T-cell (primary cell): ENCODE data around the gene RPS19. TPM values are rescaled to one million over a fixed set of nuclear protein-coding genes. Genes with fewer than 3 reads are reported as not detected.

Experiments
- ATAC-seq, 4 experiments: fragments of 200-7000 bp in 3 of 4; fragments of 150-1000 bp in 1 of 4; cut with Tn5 transposase; replicated peaks in 1 of 4; 1 replicate in 3 of 4; 2 replicates in 1 of 4; pipeline ENCODE4 v1.10.0; 2021; ENCODE audit warnings: moderate library complexity in 3 of 4, mild to moderate bottlenecking in 2 of 4, moderate number of reproducible peaks in 1 of 4
- CTCF ChIA-PET, 2 donors: fragments of 300-600 bp; sonication (Branson Sonifier 250); formaldehyde crosslinking; loops; one replicate each; lab custom pipeline; 2022; ENCODE audit warnings: antibody characterized with exemption in 2 of 2; lab: Charles Lee
- POLR2A ChIA-PET, 2 donors: fragments of 300-600 bp; sonication (Branson Sonifier 250); formaldehyde crosslinking; loops; one replicate each; lab custom pipeline; 2022; ENCODE audit warnings: antibody characterized with exemption in 2 of 2; lab: Charles Lee
- DNase-seq, 35 experiments: peaks; one replicate each; pipeline versions ENCODE4 v3.0.0 to v3.0.0-alpha.2; 2013 to 2023
- H3K27ac ChIP-seq: one replicate; pipeline ENCODE4 v1.5.1; 2013; ENCODE audit warnings: low read length
- H3K27me3 ChIP-seq, 2 experiments: replicated peaks in 1 of 2; 1 replicate in 1 of 2; 2 replicates in 1 of 2; pipeline versions ENCODE4 v1.6.1 to v1.7.0; 2013; ENCODE audit warnings: low read length in 1 of 2, mixed read lengths in 1 of 2; ENCODE audit not compliant: control insufficient read depth in 2 of 2, insufficient read depth in 2 of 2; ENCODE audit errors: extremely low read depth in 1 of 2
- H3K36me3 ChIP-seq, 2 donors: 1 replicate in 1 of 2; 2 replicates in 1 of 2; pipeline versions ENCODE4 v1.6.1 to v1.7.0; 2013; ENCODE audit warnings: low read length in 1 of 2; ENCODE audit not compliant: control insufficient read depth in 2 of 2, insufficient read depth in 1 of 2; ENCODE audit errors: extremely low read depth in 1 of 2
- H3K4me1 ChIP-seq, 2 experiments: 1 replicate in 1 of 2; 2 replicates in 1 of 2; pipeline versions ENCODE4 v1.6.1 to v1.7.0; 2013; ENCODE audit warnings: low read length in 2 of 2, mixed read lengths in 1 of 2; ENCODE audit not compliant: insufficient read depth in 2 of 2, control insufficient read depth in 1 of 2; ENCODE audit errors: extremely low read depth in 1 of 2
- H3K4me3 ChIP-seq, 2 donors: 1 replicate in 1 of 2; 2 replicates in 1 of 2; pipeline versions ENCODE4 v1.5.1 to v1.7.0; 2013; ENCODE audit warnings: mild to moderate bottlenecking in 2 of 2, low read length in 1 of 2, moderate library complexity in 1 of 2; ENCODE audit not compliant: control insufficient read depth in 1 of 2; ENCODE audit errors: extremely low read depth in 1 of 2
- H3K9me3 ChIP-seq: 2 replicates; pipeline ENCODE4 v1.7.0; 2013
- H3K27ac Mint-ChIP-seq, 2 donors: one replicate each; pipeline ENCODE4 v1.8.0; 2020 to 2021; ENCODE audit warnings: mild to moderate bottlenecking in 2 of 2, mixed read lengths in 2 of 2
- H3K27me3 Mint-ChIP-seq, 2 donors: one replicate each; pipeline ENCODE4 v1.8.0; 2021 to 2022; ENCODE audit warnings: mixed read lengths in 2 of 2
- H3K36me3 Mint-ChIP-seq: one replicate; pipeline ENCODE4 v1.8.0; 2021; ENCODE audit warnings: mixed read lengths
- H3K4me1 Mint-ChIP-seq, 3 donors: one replicate each; pipeline ENCODE4 v1.8.0; 2020 to 2022; ENCODE audit warnings: mixed read lengths in 3 of 3, mild to moderate bottlenecking in 1 of 3
- H3K4me3 Mint-ChIP-seq, 3 donors: one replicate each; pipeline ENCODE4 v1.8.0; 2020 to 2022; ENCODE audit warnings: mild to moderate bottlenecking in 3 of 3, mixed read lengths in 3 of 3, moderate library complexity in 3 of 3
- H3K9me3 Mint-ChIP-seq, 3 donors: one replicate each; pipeline ENCODE4 v1.8.0; 2020 to 2022; ENCODE audit warnings: mixed read lengths in 3 of 3
- WGBS: methylation state at CpG from one replicate; pipeline ENCODE4 v1.1.5; 2013; ENCODE audit warnings: missing lambda C conversion rate; ENCODE audit not compliant: insufficient coverage; 5-methylcytosine and 5-hydroxymethylcytosine counted together
- total RNA-seq, 35 experiments: library from RNA in 6 of 35; stranded (reverse) in 6 of 35; fragments of 120-200 nt in 1 of 35; gene quantifications; one replicate each; pipeline versions ENCODE4 v1.2.1 to v1.2.4 and lab custom pipeline; 2013 to 2026

RPS19 gene
- total RNA-seq, 5 donors from 2014 or later (not counting 1 experiment from before 2014, with no cell fraction given), result 3,043 to 4,286 (median 3,822) TPM

- Histone ChIP-seq H3K9me3 (no peaks in the 10 kb centered on the region), H3K27me3 (no peaks in the 10 kb centered on the region), H3K27ac (no peak overlapping the region), H3K4me1 (peaks cover 0 to 54% of the 10 kb centered on the region in 2 experiments), H3K4me3 (no peak overlapping the region), H3K36me3 (peaks cover 38 to 86% of the 10 kb centered on the region in 2 donors)
- Mint-ChIP-seq H3K36me3 (peaks cover 46% of the 10 kb centered on the region), H3K27me3 (no peaks in the 10 kb centered on the region), H3K9me3 (no peaks in the 10 kb centered on the region), H3K4me3 (no peak overlapping the region), H3K27ac (peak overlapping the region in 1 of 2 donors; percentile 41), H3K4me1 (peaks cover 35 to 56% (median 56%) of the 10 kb centered on the region in 3 donors)
- DNase-seq (no peak), ATAC-seq (no peak)
- POLR2A ChIA-PET, result interaction anchor here in 1 of 2 donors (0.6 kb wide), 1 partner anchor 20 kb away, joined by 3 read pairs; no protein-coding TSS in a partner anchor
- 96% methylated on average over 10 of the region's 19 CpGs for WGBS
- CTCF ChIA-PET, result no interaction called here
Measured at GRCh38 chr19:41903193-41903953, 43.3 kb downstream of the RPS19 start.

- ATAC-seq, result no peak
- Histone ChIP-seq H3K27ac (no peak overlapping the region), H3K27me3 (no peaks in the 10 kb centered on the region), H3K36me3 (peaks cover 38 to 77% of the 10 kb centered on the region in 2 donors), H3K4me3 (no peak overlapping the region), H3K9me3 (no peaks in the 10 kb centered on the region), H3K4me1 (peaks cover 0 to 49% of the 10 kb centered on the region in 2 experiments)
- no peak for DNase-seq
- Mint-ChIP-seq H3K9me3 (no peaks in the 10 kb centered on the region), H3K27me3 (no peaks in the 10 kb centered on the region), H3K4me1 (peaks cover 35 to 51% (median 50%) of the 10 kb centered on the region in 3 donors), H3K4me3 (peak overlapping the region in 1 of 3 donors; percentile 6), H3K27ac (peak overlapping the region; percentile 39 to 68), H3K36me3 (peaks cover 39% of the 10 kb centered on the region)
- POLR2A ChIA-PET, result no interaction called here
- 94% methylated on average over 28 of the region's 30 CpGs for WGBS
- CTCF ChIA-PET, result no interaction called here
Measured at GRCh38 chr19:41904118-41904870, 44.2 kb downstream of the RPS19 start.

- no peaks in the 10 kb centered on the region for H3K9me3 ChIP-seq
- ATAC-seq, result no peak
- H3K27me3 ChIP-seq, result no peaks in the 10 kb centered on the region
- H3K36me3 ChIP-seq, result peaks cover 34 to 67% of the 10 kb centered on the region in 2 donors
- H3K27ac ChIP-seq, result no peak overlapping the region
- ChIA-PET CTCF (no interaction called here), POLR2A (no interaction called here)
- 94% methylated on average over 18 of the region's 24 CpGs for WGBS
- Mint-ChIP-seq H3K4me1 (peaks cover 40 to 47% (median 46%) of the 10 kb centered on the region in 3 donors), H3K4me3 (no peak overlapping the region), H3K27ac (peak overlapping the region; percentile 29 to 43), H3K9me3 (no peaks in the 10 kb centered on the region), H3K27me3 (no peaks in the 10 kb centered on the region), H3K36me3 (peaks cover 39% of the 10 kb centered on the region)
- H3K4me1 ChIP-seq, result peaks cover 0 to 48% of the 10 kb centered on the region in 2 experiments
- no peak overlapping the region for H3K4me3 ChIP-seq
- DNase-seq, result no peak
Measured at GRCh38 chr19:41905273-41906002, 45.4 kb downstream of the RPS19 start.

- no peak overlapping the region for H3K4me3 ChIP-seq
- H3K27me3 ChIP-seq, result no peaks in the 10 kb centered on the region
- Mint-ChIP-seq H3K36me3 (peaks cover 39% of the 10 kb centered on the region), H3K4me1 (peaks cover 49 to 53% (median 52%) of the 10 kb centered on the region in 3 donors), H3K4me3 (no peak overlapping the region), H3K27ac (peak overlapping the region; percentile 29 to 41), H3K27me3 (no peaks in the 10 kb centered on the region), H3K9me3 (no peaks in the 10 kb centered on the region)
- ChIA-PET CTCF (no interaction called here), POLR2A (no interaction called here)
- 100% methylated on average over 1 of the region's 9 CpGs for WGBS
- ATAC-seq (no peak), DNase-seq (no peak)
- peaks cover 0 to 55% of the 10 kb centered on the region in 2 experiments for H3K4me1 ChIP-seq
- no peaks in the 10 kb centered on the region for H3K9me3 ChIP-seq
- peaks cover 33 to 62% of the 10 kb centered on the region in 2 donors for H3K36me3 ChIP-seq
- no peak overlapping the region for H3K27ac ChIP-seq
Measured at GRCh38 chr19:41906271-41906670, 46.2 kb downstream of the RPS19 start.

- no peak for ATAC-seq
- peaks cover 3 to 57% of the 10 kb centered on the region in 2 experiments for H3K4me1 ChIP-seq
- WGBS, result 80% methylated on average over 4 of the region's 21 CpGs
- ChIA-PET POLR2A (interaction anchor here in 1 of 2 donors (0.6 kb wide), 1 partner anchor 29 kb away, joined by 5 read pairs; no protein-coding TSS in a partner anchor), CTCF (interaction anchor here (0.6 to 0.7 kb wide), 2 partner anchors 27 to 43 kb away, joined by 3 to 10 read pairs; no protein-coding TSS in a partner anchor)
- no peak for DNase-seq
- Mint-ChIP-seq H3K4me3 (no peak overlapping the region), H3K27me3 (peaks cover 0 to 4% of the 10 kb centered on the region in 2 donors), H3K9me3 (no peaks in the 10 kb centered on the region), H3K27ac (peak overlapping the region; percentile 4 to 71), H3K36me3 (peaks cover 32% of the 10 kb centered on the region), H3K4me1 (peaks cover 52 to 57% (median 55%) of the 10 kb centered on the region in 3 donors)
- no peak overlapping the region for H3K27ac ChIP-seq
- H3K9me3 ChIP-seq, result no peaks in the 10 kb centered on the region
- H3K36me3 ChIP-seq, result peaks cover 24 to 54% of the 10 kb centered on the region in 2 donors
- H3K4me3 ChIP-seq, result no peak overlapping the region
- peaks cover 0 to 4% of the 10 kb centered on the region in 2 experiments for H3K27me3 ChIP-seq
Measured at GRCh38 chr19:41906916-41907680, 47.0 kb downstream of the RPS19 start.
